HG02840 (cell line): ENCODE results near the gene SSTR5.
"Not testable (repeated sequence)": the region's sequence is repeated elsewhere in the genome, so short reads cannot be mapped to it uniquely, and the experiment has no call there.

Source experiments
- ATAC-seq: cut with Tn5 transposase; IDR thresholded peaks from one replicate; pipeline ENCODE4 v1.9.1; 2021; ENCODE audit warnings: mild to moderate bottlenecking, moderate library complexity, moderate number of reproducible peaks; ENCODE audit not compliant: unreplicated experiment, low FRiP score

SSTR5 gene

DNA sequence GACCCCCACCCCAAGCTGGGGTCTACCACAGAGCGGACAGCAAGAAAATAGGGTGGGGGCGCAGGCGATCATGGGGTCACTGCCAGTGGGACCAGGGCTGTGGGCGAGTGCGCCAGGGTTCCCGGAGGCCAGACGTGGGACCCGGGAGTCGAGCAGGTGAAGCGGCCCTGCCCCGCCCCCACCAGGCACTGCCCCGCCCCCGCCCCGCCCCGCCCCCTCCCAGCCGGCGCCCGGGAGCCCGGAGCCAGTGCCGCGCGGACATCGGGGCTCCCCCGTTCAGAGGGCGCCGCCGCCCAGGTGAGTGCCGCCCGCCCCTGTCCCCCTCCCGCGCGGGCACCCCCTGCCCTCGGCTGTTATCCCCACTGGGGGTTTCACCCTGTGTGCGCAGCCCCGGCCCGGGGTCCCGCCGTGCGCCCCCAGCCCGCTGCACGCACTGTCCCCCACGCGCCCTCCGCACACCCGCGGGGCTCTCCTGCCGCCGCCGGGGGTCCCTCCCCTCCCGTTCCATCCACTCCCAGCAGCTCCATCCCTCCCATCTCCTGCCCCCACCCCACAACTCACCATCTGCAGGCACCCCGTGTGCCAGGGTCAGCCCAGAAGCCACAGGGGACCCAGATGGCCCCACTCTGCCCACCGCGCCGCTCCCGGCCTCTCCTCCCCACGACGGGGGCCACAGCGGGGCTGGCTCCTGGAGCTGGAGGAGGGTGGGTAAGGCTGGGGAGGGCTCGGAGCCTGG lies at the start of gene SSTR5:
TSS of gene SSTR5 (plus strand) at position 222 of the 736 bp plus-strand sequence. CDS start 6,122 bp downstream, outside the sequence.
- no peak for ATAC-seq

- ATAC-seq: no peak
These were observed 48.4 kb upstream of the SSTR5 start for GRCh38 chr16:1024138-1024537.

DNA sequence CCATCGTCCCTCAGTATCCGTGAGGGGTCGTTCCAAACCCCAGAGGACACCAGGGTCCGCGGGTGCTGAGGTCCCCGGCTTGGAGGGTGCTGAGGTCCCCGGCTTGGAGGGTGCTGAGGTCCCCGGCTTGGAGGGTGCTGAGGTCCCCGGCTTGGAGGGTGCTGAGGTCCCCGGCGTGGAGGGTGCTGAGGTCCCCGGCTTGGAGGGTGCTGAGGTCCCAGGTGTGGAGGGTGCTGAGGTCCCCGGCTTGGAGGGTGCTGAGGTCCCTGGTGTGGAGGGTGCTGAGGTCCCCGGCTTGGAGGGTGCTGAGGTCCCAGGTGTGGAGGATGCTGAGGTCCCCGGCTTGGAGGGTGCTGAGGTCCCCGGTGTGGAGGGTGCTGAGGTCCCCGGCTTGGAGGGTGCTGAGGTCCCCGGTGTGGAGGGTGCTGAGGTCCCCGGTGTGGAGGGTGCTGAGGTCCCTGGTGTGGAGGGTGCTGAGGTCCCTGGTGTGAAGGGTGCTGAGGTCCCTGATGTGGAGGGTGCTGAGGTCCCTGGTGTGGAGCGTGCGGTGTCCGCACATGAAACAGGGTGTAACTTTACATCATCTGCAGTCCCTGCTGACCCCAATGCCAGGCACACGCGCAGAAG lies 47.3 kb upstream of the SSTR5 start:
- not testable (repeated sequence) for ATAC-seq

DNA sequence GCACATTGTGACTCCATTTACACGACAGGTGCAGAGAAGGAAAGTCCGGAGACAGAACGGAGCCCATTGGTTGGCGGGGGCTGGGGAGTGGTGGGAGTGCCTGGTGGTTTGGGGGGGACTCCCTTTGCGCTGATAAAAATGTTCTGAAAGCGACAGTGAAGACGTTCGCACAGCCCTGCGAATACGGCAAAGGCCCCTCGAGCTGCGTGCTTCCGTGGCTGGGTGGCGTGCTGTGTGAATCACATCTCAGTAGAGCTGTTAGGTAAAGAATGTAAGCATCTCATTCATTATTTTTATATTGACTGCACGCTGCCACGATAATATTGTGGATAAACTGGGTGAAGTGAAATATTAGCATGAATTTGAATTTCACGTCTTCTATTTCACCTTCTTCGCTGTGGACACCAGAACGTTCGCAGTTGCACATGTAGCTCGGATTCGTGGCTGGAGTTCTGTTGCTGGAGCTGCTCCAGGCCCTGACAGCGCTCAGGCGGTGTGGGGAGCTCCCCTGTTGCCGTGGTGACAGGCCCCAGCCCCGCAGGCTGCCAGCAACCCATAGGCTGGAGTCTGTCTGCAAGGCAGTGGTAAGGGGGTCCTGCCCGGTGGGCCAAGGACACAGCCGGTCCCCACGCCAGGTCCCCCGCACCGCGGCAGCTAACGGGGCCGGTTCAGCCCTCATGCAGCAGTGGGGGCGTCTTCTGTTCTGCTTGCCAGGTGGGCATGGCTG lies 46.3 kb upstream of the SSTR5 start:
- ATAC-seq: no peak

DNA sequence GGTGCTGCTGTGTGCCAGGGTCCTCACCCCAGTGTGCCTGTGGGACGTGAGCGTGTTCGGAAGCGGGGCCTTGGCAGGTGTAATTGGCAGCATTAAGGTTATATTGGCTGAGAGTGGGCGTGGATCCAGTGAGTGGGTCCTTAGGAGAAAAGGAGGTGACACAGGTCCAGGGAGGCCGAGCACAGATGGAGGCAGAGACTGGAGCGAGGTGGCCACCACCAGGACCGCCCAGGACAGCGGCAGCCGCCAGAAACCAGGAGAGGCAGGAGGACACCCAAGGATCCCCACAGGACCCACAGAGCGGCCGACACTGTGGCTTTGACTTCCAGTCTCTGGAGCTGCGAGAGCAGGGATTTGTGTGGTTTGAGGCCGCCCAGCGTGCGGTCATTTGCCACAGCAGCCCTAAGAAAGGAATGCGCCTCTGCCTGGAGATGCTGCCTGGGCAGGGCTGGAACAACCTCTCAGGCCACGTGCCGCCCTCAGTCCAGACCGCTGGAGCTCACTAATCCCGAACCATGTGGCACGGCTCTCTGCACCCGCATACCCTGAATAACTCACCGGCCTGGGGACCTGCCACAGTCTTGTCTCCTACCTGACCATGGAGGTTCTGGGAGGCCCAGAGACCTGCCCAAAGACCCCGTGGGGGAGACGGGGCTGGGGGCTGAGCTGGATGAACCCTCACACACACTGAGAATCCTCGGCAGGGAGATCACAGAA lies 45.6 kb upstream of the SSTR5 start:
- ATAC-seq: no peak

- no peak for ATAC-seq
These were observed 45.1 kb upstream of the SSTR5 start for GRCh38 chr16:1027501-1027815.

DNA sequence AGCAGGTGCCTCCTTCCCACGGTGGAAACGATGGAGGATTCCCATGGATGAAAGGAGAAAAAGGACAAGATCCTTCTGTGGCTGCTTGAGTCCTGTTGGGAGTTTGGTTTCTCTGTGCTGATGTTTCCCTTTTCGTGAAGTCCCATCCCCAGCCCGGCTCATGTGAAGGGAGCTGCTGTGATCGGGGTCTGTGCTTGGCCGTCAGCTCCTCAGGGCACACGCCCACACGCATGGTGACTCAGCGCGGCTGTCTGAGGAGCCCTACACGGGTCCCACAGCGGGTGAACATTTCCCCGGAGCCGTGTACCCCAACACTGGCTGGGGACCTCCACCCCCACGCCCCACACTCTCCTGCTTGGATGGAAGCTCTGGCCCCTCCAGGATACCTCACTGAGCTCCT lies 44.5 kb upstream of the SSTR5 start:
- ATAC-seq: no peak

GRCh38 chr16:1028524-1029258 lies 43.9 kb upstream of the SSTR5 start:
- ATAC-seq: no peak

- no peak for ATAC-seq
These were observed 43.3 kb upstream of the SSTR5 start for GRCh38 chr16:1029259-1029545.

- no peak for ATAC-seq
These were observed 42.1 kb upstream of the SSTR5 start for GRCh38 chr16:1030473-1030901.

GRCh38 chr16:1031666-1032065 lies 40.9 kb upstream of the SSTR5 start:
- ATAC-seq: no peak

GRCh38 chr16:1032607-1033006 lies 39.9 kb upstream of the SSTR5 start:
- no peak for ATAC-seq

DNA sequence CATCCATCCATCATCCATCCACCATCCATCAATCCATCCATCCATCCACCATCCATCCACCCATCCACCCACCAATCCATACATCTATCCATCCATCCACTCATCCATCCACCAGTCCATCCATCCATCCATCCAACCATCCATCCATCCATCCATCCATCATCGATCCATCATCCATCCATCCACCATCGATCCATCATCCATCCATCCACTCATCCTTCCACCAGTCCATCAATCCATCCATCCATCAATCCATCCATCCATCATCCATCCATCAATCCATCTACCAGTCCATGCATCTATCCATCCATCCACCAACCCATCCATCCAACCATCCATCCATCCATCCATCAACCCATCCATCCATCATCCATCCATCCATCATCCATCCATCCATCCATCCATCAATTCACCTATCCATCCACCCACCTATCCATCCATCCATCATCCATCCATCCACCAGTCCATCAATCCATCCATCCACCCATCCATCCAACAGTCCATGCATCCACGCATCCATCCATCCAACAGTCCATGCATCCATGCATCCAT lies 39.3 kb upstream of the SSTR5 start:
- no peak for ATAC-seq

GRCh38 chr16:1034230-1035065 lies 38.1 kb upstream of the SSTR5 start:
- ATAC-seq: no peak

GRCh38 chr16:1035066-1035415 lies 37.5 kb upstream of the SSTR5 start:
- no peak for ATAC-seq

DNA sequence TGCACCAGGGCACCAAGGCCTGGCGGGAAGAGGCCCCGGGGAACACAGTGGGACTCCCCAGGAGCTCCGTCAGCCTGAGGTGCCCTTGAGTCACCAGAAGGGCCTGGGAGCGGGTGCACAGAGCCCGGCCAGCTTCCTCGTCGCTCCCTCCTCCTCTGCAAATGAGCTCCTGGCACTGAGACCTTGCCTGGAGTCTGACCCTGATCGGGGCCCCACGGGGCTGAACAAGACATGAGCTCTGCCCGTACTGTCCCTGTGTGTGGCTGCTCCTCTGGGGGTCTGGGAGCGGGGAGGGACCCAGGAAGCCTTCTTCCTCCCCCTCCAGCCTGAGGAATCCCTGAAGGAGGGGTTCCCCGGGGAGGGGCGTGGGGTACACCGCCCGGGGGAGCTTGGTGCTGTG lies 36.4 kb upstream of the SSTR5 start:
- no peak for ATAC-seq

GRCh38 chr16:1036726-1037393 lies 35.7 kb upstream of the SSTR5 start:
- no peak for ATAC-seq

- ATAC-seq: no peak
These were observed 34.9 kb upstream of the SSTR5 start for GRCh38 chr16:1037394-1038257.
